ENCODE measurements around the gene DPP10.

DPP10 gene

DNA sequence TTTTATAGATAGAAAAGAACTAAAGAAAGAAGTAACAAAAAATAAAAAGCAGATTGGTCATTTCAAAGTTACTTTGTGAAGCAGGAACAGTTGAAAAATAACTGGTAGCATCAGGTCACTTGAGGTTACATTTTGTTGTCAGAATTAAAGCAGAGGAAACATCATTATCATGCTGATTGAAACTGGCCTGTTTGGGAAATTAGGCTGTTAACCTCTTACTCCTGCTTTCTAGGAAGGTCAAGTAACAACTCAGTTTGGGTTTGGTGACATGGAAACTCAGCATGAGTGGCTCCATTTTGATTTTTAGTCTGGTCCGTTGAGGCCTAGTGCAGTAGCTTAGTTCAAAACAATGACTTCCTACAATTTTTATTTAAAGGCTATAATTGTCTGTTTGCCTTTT lies 1383.5 kb downstream of the DPP10 start:
- DNase-seq = no peak

DNA sequence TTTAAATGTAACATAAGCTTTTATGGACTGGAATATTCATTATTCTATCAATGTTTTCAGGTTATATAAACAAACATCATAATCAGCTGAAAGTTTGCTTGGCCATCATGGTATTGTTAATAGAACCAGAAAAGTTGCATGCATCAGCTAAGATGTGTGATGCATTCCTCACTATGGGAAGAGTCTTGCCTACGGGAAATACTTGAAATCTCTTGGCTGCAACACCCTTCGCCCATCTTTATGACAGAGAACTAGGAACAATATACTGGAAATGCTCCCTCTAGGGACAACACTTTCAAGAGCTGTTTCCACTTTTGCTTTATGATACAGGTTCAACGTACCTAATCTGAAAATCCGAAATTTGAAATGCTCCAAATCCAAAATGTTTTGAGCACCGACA lies 1390.8 kb downstream of the DPP10 start:
- no peak for DNase-seq

DNA sequence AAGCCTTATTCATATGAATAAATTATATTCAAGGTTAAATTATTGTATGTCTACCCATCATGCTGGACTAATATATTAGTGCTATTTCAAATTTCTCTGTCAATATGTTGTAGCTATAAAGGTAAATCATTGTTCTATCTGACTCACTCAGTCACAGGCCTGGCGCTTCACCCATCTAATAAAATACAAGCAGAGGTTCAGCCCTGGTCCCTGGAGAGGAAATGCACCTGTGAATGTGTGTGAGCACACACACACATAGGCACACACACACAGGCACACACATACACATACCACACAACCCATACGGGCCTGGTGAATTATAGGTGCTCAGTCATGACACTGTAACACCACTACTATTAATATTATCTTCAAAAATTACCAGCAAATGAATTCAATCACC lies 1396.1 kb downstream of the DPP10 start:
- no peak for DNase-seq

DNA sequence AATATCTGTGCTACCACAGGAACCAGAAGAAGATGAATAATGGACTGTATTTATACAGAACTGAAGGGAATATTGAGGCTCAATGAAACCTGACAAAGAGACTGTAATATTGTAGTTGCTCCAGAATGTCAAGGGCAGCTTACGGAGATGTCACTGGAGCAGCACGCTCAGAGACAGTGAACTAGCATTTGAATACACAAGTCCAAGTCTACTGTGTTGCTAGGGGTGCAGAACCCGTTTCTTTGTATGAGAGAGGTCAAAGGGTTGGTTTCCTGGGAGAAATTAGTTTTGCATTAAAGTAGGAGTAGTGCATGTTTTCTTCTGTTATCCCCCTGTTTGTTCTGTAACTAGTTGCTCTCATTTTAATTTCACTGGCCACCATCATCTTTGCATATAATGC lies 1399.9 kb downstream of the DPP10 start:
- no peak for DNase-seq

DNA sequence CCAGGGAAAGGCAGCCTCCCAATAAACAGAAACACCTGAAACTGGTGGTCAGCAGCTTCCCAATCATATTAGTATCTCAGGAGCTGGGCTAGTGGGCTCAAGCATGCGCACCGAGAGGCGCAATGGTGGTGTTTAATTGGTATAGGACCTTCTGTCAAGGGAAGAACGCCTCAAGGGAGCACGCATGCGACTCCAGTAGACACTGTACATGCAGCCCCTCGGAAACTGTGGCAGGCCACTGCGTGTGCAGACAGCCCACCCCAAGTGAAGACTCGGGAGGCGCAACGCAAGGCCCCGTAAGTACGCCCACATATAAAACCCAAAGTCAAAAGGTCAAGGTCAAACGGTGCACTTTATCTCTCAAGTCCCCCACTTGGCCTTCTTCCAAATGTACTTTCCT lies 1405.8 kb downstream of the DPP10 start:
- no peak for DNase-seq

DNA sequence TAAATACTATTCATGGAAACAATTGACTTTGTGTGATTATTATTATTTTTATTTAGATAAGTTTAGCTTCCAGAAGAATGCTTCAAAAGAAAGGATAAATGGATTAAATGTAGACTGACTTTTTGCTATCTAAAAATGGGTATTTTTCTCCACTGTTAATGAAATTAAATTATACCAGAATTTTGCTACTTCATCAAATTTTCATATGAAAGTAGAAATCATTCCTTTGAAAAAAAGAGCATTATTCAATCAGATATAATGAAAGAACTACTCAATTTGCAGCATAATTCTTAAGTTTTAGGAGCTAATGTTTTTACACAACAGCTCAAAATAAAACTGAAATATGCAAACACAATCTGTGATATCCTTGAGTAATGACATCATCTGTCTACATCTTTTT lies 1424.6 kb downstream of the DPP10 start:
- no peak for DNase-seq

DNA sequence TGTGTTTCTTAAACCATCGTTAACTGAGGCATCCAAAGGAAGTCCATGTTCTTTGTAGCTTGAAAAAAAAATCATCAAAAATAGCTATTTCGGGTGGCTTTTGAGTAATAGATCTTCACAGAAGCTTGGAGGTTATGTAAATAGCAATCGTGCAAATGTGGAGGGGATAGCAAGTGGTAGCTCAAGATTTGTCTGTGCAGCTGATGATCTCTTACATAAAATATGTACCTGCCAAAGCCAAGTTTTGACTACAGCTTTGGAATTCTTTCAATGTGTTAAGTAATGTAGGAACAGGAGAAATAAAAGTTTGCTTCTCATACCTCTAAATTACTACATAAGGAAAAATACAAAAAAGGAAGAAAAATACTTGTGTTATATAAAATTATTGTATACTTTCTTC lies 1432.0 kb downstream of the DPP10 start:
- no peak for DNase-seq

DNA sequence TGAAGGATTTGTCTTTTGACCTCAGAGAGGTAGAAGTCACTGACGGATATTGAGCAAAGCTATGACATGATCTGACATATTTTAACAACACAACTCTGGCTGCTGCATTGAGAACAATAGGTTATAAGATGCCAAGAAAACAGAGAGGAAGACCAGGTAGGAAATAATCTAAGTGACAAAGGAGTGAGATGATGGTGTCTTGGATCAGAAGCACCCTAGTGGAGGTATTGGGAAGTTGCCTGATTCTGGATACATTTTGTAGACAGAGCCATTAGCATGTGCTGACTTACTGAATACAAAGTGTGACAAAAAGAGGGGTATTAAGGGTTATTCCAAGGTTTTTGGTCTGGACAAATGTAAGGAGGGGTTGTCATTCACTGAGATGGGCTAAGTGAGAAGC lies 1438.1 kb downstream of the DPP10 start:
- no peak for DNase-seq

DNA sequence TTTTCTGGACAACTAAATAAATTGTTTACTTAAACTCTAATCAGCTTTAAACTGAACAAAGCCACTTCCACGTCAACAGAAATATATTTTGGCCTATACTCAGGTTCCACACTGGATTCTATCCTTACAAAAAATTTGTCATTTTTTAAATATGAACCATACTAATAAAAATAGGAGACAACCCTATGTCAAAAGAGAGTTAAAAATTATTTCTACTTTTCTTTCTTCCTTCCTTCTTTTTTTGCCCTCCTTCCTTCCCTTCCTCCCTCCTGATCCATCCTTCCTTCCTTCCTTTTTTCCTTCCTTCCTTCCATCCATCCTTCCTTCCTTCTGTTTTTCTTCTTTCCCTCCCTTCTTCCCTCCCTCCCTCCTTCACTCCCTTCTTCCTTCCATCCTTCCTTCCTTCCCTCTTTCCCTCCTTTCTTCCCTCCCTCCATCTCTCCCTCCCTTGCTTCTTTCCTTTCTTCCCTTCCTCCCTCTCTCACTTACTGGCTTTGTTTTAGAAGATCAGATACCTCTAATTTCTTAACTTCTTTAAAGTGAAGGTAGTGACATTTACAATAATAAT lies 1444.9 kb downstream of the DPP10 start:
- no peak for DNase-seq
